RWPE2 (cell line): Measurements from ENCODE around the gene DDX25.

Experiments used
- ATAC-seq: fragments of 200-7000 bp; cut with Tn5 transposase; 3 replicates; pipeline ENCODE4 v1.9.1; 2021; ENCODE audit warnings: low read depth
- DNase-seq: peaks from one replicate; pipeline ENCODE4 v3.0.0-alpha.2; 2020; ENCODE audit warnings: low spot score
- H3K27ac ChIP-seq: fragments of 450-650 bp; 2 replicates; pipeline ENCODE4 v1.5.1; 2017; ENCODE audit warnings: mild to moderate bottlenecking; ENCODE audit not compliant: poor library complexity, severe bottlenecking
- H3K27me3 ChIP-seq: fragments of 250-450 bp; sonication (Bioruptor Pico); 2 replicates; pipeline ENCODE4 v1.5.1; 2021; ENCODE audit warnings: mild to moderate bottlenecking, moderate library complexity; ENCODE audit not compliant: insufficient read depth, poor library complexity, severe bottlenecking
- H3K36me3 ChIP-seq: fragments of 250-450 bp; sonication (Bioruptor Pico); 2 replicates; pipeline ENCODE4 v1.5.1; 2020; ENCODE audit warnings: low read depth, mild to moderate bottlenecking, moderate library complexity
- H3K4me1 ChIP-seq: fragments of 250-450 bp; sonication (Bioruptor Pico); 2 replicates; pipeline ENCODE4 v1.5.1; 2021; ENCODE audit warnings: mild to moderate bottlenecking, moderate library complexity; ENCODE audit not compliant: insufficient read depth, poor library complexity, severe bottlenecking
- H3K4me3 ChIP-seq: fragments of 250-450 bp; sonication (Bioruptor Pico); 2 replicates; pipeline ENCODE4 v1.5.1; 2021; ENCODE audit warnings: mild to moderate bottlenecking, moderate library complexity; ENCODE audit not compliant: severe bottlenecking
- H3K9me3 ChIP-seq: fragments of 250-450 bp; sonication (Bioruptor Pico); 2 replicates; pipeline ENCODE4 v1.5.1; 2021; ENCODE audit warnings: mild to moderate bottlenecking, moderate library complexity; ENCODE audit not compliant: severe bottlenecking
- TF ChIP-seq, protein P1 (sequence below): fragments of 450-650 bp; IDR thresholded peaks from one replicate; pipeline ENCODE4 v1.5.1; 2017; ENCODE audit warnings: mild to moderate bottlenecking, moderate library complexity; ENCODE audit not compliant: poor library complexity, severe bottlenecking

The DDX25 gene

DNA sequence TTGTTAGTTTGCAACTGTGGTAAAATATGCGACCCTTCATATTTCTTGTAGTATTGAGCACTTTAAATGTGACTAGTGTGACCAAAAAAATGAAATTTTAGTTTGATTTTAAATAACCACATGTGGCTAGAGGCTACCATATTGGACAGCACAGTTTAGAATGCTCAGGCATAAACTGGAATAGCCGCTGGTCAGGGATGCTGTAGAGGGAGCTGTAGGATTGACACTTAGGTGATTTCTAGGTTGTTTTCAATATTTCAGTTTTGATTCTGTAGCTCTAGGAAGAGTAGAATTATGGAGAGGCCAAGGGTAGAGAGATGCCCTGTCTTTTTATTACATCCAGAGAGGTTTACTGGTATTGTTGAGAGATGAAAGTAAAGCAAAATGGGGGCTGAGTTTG is 30.7 kb downstream of the DDX25 start:
- Histone ChIP-seq H3K4me1 (no peaks in the 10 kb centered on the region), H3K36me3 (no peaks in the 10 kb centered on the region), H3K27ac (no peak overlapping the region), H3K4me3 (no peak overlapping the region), H3K9me3 (no peaks in the 10 kb centered on the region), H3K27me3 (no peaks in the 10 kb centered on the region)
- ATAC-seq (no peak), DNase-seq (no peak)
- TF ChIP-seq, protein P1, sequence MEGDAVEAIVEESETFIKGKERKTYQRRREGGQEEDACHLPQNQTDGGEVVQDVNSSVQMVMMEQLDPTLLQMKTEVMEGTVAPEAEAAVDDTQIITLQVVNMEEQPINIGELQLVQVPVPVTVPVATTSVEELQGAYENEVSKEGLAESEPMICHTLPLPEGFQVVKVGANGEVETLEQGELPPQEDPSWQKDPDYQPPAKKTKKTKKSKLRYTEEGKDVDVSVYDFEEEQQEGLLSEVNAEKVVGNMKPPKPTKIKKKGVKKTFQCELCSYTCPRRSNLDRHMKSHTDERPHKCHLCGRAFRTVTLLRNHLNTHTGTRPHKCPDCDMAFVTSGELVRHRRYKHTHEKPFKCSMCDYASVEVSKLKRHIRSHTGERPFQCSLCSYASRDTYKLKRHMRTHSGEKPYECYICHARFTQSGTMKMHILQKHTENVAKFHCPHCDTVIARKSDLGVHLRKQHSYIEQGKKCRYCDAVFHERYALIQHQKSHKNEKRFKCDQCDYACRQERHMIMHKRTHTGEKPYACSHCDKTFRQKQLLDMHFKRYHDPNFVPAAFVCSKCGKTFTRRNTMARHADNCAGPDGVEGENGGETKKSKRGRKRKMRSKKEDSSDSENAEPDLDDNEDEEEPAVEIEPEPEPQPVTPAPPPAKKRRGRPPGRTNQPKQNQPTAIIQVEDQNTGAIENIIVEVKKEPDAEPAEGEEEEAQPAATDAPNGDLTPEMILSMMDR = peak; percentile 19

DNA sequence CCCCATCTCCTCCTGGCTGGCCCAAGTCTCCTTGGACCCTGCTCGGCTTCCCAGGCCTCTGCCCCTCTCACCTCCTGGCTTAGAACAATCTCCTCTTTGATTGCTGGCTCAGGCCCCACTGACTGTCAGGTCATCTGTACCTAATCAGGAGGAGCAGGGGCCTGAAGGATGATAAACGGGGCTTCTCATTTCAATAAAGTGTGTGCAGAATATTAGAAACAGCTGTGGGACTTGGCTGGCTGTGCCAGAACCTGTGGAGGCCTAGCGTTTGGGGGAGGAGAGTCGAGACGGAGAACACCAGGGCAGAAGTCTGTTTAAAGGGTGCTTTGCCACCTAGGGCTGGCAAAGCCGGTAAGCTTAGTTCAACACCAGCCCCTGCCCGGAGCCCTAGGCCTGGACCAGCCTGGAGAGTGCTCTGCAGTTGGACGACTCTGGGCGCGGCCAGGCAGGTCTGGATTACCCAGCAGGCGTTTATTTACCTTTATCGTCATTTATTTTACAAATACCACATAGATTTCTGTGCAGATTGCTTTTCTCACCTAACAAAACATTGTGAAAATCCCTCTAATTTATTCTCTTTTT is 31.4 kb downstream of the DDX25 start:
- no peak for ATAC-seq
- H3K27ac ChIP-seq = no peak overlapping the region
- no peaks in the 10 kb centered on the region for H3K9me3 ChIP-seq
- TF ChIP-seq, protein P1 = no peak
- DNase-seq = no peak
- no peaks in the 10 kb centered on the region for H3K27me3 ChIP-seq
- no peaks in the 10 kb centered on the region for H3K36me3 ChIP-seq
- no peak overlapping the region for H3K4me3 ChIP-seq
- no peaks in the 10 kb centered on the region for H3K4me1 ChIP-seq

- Histone ChIP-seq H3K36me3 (no peaks in the 10 kb centered on the region), H3K9me3 (no peaks in the 10 kb centered on the region), H3K4me3 (no peak overlapping the region), H3K27ac (no peak overlapping the region), H3K27me3 (no peaks in the 10 kb centered on the region), H3K4me1 (no peaks in the 10 kb centered on the region)
- ATAC-seq = no peak
- TF ChIP-seq, protein P1 = no peak
- DNase-seq = no peak
These were observed 34.1 kb downstream of the DDX25 start for GRCh38 chr11:125938418-125938817.

GRCh38 chr11:125939081-125939521 is 34.8 kb downstream of the DDX25 start:
- ATAC-seq (no peak), DNase-seq (no peak)
- no peaks in the 10 kb centered on the region for H3K9me3 ChIP-seq
- H3K36me3 ChIP-seq = no peaks in the 10 kb centered on the region
- H3K27ac ChIP-seq = no peak overlapping the region
- no peaks in the 10 kb centered on the region for H3K27me3 ChIP-seq
- H3K4me3 ChIP-seq = no peak overlapping the region
- no peaks in the 10 kb centered on the region for H3K4me1 ChIP-seq
- TF ChIP-seq, protein P1 = no peak

DNA sequence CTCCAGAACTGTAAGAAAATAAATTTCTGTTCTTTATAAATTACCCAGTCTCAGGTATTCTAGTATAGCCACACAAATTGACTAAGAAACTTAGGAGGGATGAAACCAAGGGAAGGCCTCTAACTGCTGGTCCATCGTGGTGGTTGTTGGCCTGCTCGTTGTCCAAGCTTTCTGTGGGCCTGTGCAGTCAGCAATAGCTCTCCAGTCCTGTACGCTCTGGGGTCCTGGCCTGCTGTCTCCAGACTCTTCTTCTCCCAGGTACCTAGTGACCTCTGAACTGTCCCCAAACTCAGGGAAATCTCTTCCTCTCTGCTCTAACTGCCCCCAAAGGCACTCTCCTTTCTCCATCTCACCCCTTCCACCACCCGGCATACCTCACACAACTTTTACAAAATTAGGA is 35.8 kb downstream of the DDX25 start:
- ATAC-seq (no peak), DNase-seq (no peak)
- H3K27me3 ChIP-seq = no peaks in the 10 kb centered on the region
- H3K36me3 ChIP-seq = no peaks in the 10 kb centered on the region
- H3K9me3 ChIP-seq = no peaks in the 10 kb centered on the region
- no peaks in the 10 kb centered on the region for H3K4me1 ChIP-seq
- TF ChIP-seq, protein P1 = no peak
- H3K27ac ChIP-seq = no peak overlapping the region
- no peak overlapping the region for H3K4me3 ChIP-seq
